GM19238 (cell line): Measurements from ENCODE around the gene YAP1.
"Not testable (repeated sequence)": the region's sequence is repeated elsewhere in the genome, so short reads cannot be mapped to it uniquely, and the experiment has no call there.

Experiments
- DNase-seq: peaks from one replicate; pipeline ENCODE4 v3.0.0; 2011; ENCODE audit warnings: low spot score; ENCODE audit not compliant: insufficient read length

Gene YAP1

DNA sequence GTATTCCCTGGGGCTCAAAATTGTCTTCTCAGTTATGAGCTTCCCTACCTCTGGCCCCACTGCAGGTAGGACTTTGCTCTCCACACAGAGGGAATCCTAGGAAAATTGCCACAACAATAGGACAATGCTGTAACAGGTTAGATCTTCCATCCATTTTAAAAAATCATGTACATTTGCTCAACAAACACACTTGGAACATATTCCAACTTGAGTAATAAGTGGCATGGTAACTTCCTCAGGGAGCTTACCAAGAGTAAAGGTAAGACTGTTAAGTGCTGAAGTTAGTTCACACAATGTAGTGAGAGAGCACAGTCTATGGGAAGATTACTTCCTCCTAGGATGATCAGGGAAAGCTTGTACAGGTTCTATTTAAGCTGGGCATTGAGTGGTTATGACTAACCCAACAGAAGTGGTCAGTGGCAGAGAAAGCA is 128.2 kb downstream of the YAP1 start:
- no peak for DNase-seq

- no peak for DNase-seq
Measured at GRCh38 chr11:102239448-102239847, 129.2 kb downstream of the YAP1 start.

- no peak for DNase-seq
Measured at GRCh38 chr11:102239911-102240310, 129.7 kb downstream of the YAP1 start.

GRCh38 chr11:102240502-102240901 is 130.3 kb downstream of the YAP1 start:
- DNase-seq, result no peak

GRCh38 chr11:102241026-102241425 is 130.8 kb downstream of the YAP1 start:
- no peak for DNase-seq

DNA sequence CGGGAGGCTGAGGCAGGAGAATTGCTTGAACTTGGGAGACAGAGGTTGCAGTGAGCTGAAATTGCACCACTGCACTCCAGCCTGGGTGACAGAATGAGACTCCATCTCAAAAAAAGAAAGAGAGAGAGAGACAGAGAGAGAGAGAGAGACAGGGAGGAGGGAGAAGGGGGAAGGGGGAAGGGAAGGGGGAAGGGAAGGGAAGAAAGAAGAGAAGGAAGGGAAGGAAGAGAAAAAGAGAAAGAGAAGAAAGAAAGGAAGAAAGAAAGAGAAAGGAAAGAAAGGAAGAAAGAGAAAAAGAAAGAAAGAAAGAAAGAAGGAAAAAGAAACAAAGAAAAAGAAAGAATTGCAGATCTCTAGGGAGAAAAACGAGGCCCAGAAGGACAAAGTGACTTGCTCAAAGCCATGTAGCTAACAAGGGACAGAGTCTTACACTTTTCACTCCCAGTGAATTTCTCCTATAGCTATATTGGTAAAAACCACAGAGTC is 133.2 kb downstream of the YAP1 start:
- no peak for DNase-seq

GRCh38 chr11:102244681-102245409 is 134.6 kb downstream of the YAP1 start:
- DNase-seq, result no peak

DNA sequence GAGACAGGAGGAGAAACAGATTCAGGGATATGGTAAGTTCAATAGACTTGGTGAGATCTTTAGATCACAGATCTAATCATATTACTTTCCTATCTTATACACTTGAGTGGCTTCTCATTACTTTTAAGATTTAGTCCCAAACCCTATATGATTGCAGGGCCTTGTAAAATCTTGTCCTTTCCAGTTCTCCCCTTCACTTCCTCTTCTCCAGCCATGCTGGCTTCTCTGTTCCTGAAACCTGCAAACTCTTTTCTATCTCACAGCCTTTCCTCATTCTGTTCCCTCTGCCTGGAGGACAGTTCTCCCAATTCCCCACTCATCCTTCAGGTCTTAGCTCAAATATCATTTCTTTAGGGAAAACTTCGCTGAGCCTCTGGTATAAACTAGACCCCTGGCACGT is 141.2 kb downstream of the YAP1 start:
- no peak for DNase-seq

DNA sequence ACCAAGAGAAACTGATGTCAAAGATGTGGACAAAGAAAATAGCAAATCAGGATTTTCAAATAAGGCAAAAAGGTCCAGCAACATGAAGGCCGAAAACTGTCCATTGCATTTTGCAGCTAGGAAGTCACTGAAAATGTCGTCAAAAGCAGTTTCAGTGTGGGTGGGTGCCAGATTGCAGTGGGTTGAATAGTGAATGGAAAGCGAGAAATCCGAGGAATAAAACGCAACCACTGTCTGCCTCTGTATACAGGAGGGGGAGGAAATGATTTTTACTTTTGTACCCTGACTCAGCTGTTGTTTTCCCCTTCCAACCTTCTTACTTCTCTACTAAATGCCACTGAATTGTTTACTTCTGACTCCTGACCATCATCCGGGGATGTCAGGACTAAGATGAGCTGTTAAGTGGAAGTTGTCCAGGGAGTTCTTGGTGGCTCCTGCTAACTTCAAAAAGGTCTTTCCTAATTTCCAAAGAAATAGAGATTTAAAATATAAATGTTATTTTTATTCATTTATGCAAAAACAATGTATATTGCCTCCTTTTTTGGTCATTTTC is 142.2 kb downstream of the YAP1 start:
- DNase-seq, result no peak

- no peak for DNase-seq
Measured at GRCh38 chr11:102253020-102253715, 142.9 kb downstream of the YAP1 start.

- no peak for DNase-seq
Measured at GRCh38 chr11:102254047-102254446, 143.8 kb downstream of the YAP1 start.

DNA sequence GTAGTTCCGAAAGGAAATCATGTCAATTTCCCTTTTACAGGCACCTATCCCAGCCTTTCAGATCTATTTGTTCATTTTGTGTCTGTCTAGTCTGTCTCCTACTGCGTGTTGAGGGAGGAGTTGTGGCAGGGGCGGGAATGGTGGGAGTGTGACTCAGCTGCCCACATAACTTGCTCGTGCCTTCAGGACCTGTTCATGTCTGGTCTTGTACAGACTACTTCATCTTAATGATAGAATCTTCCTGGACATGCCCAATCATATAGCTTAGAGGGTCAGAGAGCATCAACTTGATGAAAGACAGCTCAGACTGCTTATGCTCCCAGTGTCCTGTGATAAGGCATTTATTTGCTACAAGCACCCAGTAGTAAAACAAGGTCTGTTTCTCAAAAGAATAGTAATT is 146.0 kb downstream of the YAP1 start:
- DNase-seq, result no peak

GRCh38 chr11:102260241-102260640 is 150.0 kb downstream of the YAP1 start:
- no peak for DNase-seq

DNA sequence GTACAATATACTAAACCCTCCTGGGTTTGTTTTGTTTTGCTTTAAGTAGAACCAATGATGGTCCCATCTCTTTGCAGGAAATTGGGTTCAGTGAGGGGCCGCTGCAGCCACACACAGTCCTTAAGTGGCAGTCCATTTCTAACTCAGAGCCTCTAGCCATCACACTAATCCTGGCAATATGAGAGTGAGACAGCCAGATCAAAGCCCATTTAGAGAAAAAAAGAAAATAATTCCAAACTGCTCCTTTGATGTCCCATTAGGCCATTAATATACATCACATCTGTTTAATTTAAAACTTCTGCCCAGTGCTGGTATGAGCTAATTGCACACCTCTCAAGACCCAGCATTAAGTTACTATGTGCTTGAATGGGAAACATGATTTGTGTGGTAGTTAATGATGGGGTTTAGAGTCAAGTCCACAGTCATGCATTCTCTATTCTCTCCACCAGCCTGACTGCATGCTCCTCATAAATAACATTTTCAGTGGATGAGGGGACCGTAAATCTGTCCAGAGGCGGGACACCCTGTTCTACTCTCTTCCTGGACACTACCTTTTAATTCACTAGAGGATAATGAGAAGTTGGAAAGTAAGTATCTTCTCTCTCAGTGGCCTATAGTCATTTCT is 153.2 kb downstream of the YAP1 start:
- DNase-seq, result no peak

GRCh38 chr11:102264704-102265103 is 154.5 kb downstream of the YAP1 start:
- DNase-seq, result not testable (repeated sequence)

DNA sequence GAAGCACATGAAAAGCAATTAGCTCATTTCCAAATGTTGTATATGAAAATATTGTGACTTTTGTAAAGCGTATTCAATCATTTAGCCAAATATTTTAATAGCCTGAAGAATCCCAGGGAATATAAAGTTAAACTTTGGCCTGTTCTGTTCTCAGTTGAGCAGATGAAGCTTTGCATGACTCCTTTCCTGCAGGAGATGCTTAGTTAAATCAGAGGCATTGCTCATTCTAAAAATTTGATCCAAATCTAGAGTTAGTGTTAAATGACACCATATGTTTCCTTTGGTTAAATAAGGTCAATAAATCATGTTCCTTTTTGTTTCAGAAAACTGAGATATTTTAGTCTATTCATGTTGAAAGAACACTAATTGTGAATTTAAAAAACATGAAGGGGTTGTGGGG is 155.9 kb downstream of the YAP1 start:
- DNase-seq, result no peak

- no peak for DNase-seq
Measured at GRCh38 chr11:102267609-102268008, 157.4 kb downstream of the YAP1 start.

GRCh38 chr11:102268083-102268984 is 158.1 kb downstream of the YAP1 start:
- DNase-seq, result peak; percentile 62

DNA sequence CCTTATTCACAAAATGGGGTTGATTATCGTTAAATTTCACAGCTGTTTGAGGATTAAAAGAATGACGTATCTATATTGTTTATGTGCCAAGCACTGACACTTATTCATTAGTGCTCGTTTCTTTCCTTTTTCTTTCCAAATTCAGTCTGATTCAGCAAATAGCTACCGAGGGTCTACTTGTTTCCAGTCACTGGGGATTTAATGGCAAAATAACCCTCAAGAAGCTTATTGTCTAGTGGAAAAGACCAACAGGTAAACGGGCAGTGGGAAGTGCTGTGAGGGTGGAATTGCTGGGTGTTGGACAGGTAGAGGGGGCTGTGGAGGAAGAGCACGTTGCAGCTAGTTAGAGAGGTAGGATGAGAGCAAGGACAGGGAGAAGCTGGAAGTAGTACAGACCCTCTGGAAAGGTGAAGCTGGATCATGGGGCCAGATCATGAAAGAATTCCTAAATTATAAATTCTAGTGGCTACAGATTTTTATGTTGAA is 158.8 kb downstream of the YAP1 start:
- DNase-seq, result no peak

- no peak for DNase-seq
Measured at GRCh38 chr11:102269927-102270326, 159.7 kb downstream of the YAP1 start.
